Stomach smooth muscle (tissue), 2 donors: ENCODE measurements around the gene VCAN.

Experiments
- H3K27ac ChIP-seq: one replicate; pipeline ENCODE4 v1.7.0; 2013; ENCODE audit warnings: mild to moderate bottlenecking, low read length, inconsistent platforms
- H3K27me3 ChIP-seq, 2 donors: one replicate each; pipeline ENCODE4 v1.7.0; 2013; ENCODE audit warnings: low read length in 2 of 2; ENCODE audit not compliant: insufficient read depth in 2 of 2, control insufficient read depth in 1 of 2
- H3K36me3 ChIP-seq, 2 donors: one replicate each; pipeline ENCODE4 v1.7.0; 2013; ENCODE audit warnings: low read length in 2 of 2; ENCODE audit not compliant: control insufficient read depth in 2 of 2, insufficient read depth in 2 of 2
- H3K4me1 ChIP-seq: one replicate; pipeline ENCODE4 v1.7.0; 2013; ENCODE audit warnings: low read length; ENCODE audit not compliant: control insufficient read depth, insufficient read depth
- H3K4me3 ChIP-seq, 2 donors: one replicate each; pipeline ENCODE4 v1.7.0; 2013; ENCODE audit warnings: low read length in 2 of 2
- H3K9ac ChIP-seq, 2 donors: one replicate each; pipeline ENCODE4 v1.7.0; 2013; ENCODE audit warnings: low read length in 2 of 2, mild to moderate bottlenecking in 1 of 2
- H3K9me3 ChIP-seq, 2 donors: one replicate each; pipeline ENCODE4 v1.7.0; 2013; ENCODE audit warnings: low read length in 2 of 2; ENCODE audit not compliant: control insufficient read depth in 2 of 2
- donor health status: healthy.
- donor health status: Pancreatic carcinoma.

VCAN gene

DNA sequence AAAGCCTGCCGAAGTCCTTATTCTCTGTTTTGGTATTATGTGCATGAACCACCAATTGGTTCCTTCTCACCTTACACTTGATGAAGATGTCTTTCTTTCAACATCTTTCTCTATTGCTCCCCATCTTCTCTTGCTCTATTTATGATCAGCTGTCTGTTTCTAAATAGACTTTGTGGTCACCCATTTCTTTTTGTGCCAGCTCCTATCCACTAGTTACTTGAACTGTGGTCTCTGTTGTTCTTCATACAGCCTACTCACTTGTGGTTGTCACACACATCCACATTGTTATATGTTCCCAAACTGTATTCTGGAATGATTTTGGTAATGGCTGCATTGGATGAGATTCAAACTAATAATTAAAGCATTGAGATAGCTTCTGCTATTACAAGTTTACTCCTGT is 11.4 kb downstream of the VCAN start:
- Histone ChIP-seq H3K36me3 (no peaks in the 10 kb centered on the region), H3K4me3 (no peak overlapping the region), H3K4me1 (no peaks in the 10 kb centered on the region), H3K9ac (no peak overlapping the region), H3K9me3 (no peaks in the 10 kb centered on the region), H3K27ac (no peak overlapping the region), H3K27me3 (no peaks in the 10 kb centered on the region)

DNA sequence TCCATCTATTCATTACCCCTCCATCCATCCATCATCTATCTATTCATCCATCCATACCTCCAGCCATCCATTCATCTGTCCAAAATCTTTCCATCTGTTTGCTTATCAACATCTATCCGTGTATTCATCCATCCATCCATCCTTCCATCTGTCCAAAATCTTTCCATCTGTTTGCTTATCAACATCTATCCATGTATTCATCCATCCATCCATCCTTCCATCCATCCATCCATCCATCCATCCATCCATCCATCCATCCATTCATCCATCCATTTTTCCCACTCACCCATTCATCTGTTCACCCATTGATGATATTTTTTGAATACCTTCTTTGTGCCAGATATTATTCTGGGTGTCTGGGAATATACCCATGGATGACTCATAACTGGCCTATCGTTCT is 12.8 kb downstream of the VCAN start:
- no peak overlapping the region for H3K4me3 ChIP-seq
- no peaks in the 10 kb centered on the region for H3K4me1 ChIP-seq
- no peak overlapping the region for H3K27ac ChIP-seq
- no peak overlapping the region for H3K9ac ChIP-seq
- H3K9me3 ChIP-seq, result no peaks in the 10 kb centered on the region
- H3K27me3 ChIP-seq, result no peaks in the 10 kb centered on the region
- no peaks in the 10 kb centered on the region for H3K36me3 ChIP-seq

DNA sequence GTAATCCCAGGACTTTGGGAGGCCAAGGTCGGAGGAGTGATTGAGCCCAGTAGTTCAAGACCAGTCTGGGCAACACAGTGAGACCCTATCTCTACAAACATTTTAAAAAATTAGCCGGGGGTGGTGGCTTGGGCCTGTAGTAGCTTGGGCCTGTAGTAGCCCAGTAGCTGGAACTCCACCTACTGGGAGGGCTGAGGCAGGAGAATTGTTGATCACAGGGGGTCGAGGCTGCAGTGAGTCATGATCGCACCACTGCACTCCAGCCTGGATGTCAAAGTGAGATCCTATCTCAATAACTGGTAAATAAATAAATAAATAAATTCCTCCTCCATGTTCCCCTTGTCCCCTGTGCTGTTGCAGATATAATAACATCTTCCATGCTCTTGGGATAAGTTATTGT is 14.3 kb downstream of the VCAN start:
- Histone ChIP-seq H3K4me3 (no peak overlapping the region), H3K4me1 (no peaks in the 10 kb centered on the region), H3K9ac (no peak overlapping the region), H3K27me3 (no peaks in the 10 kb centered on the region), H3K27ac (no peak overlapping the region), H3K9me3 (no peaks in the 10 kb centered on the region), H3K36me3 (no peaks in the 10 kb centered on the region)

- Histone ChIP-seq H3K27ac (no peak overlapping the region), H3K4me1 (no peaks in the 10 kb centered on the region), H3K4me3 (no peak overlapping the region), H3K9ac (no peak overlapping the region), H3K36me3 (no peaks in the 10 kb centered on the region), H3K27me3 (no peaks in the 10 kb centered on the region), H3K9me3 (no peaks in the 10 kb centered on the region)
Measured at GRCh38 chr5:83487155-83487554, 15.6 kb downstream of the VCAN start.

DNA sequence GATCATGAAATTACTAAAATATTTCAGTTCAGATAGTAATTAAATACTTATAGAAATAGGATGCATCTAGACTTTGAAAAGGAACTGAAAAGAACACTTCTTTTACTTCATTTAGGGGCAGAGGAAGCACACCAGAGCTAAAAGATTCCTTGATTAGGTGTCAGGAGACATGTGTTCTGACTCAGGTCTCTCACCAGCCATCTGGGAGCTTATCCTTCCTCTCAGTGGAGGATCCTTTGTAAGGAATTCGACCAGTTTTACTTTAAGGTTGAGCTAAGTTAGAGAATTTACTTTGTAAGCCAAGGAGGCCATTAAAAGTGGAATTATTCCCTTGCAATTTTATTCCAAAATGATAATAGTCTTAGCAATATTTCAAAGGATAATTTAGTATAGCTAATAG is 16.7 kb downstream of the VCAN start:
- Histone ChIP-seq H3K9me3 (no peaks in the 10 kb centered on the region), H3K4me1 (no peaks in the 10 kb centered on the region), H3K36me3 (no peaks in the 10 kb centered on the region), H3K27ac (no peak overlapping the region), H3K4me3 (no peak overlapping the region), H3K27me3 (no peaks in the 10 kb centered on the region), H3K9ac (no peak overlapping the region)

DNA sequence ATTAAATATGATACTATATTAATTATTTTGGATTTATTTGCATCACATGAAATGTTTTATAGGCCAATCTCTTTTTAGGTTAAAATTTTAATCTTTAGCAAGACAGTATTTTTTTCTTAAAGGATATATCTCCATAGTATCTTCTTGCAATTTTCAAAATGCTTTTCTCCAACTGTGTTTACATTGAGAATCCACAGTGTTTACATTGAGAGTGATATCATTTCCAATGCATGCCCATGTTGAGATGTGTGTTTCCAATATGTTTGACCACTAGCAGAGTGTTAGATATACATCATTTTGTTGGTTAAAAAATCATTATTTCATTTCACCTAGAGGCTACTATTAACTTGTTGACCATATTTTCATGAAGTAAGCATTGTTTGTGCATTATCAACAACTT is 17.3 kb downstream of the VCAN start:
- Histone ChIP-seq H3K36me3 (no peaks in the 10 kb centered on the region), H3K9ac (no peak overlapping the region), H3K4me1 (no peaks in the 10 kb centered on the region), H3K4me3 (no peak overlapping the region), H3K27me3 (no peaks in the 10 kb centered on the region), H3K9me3 (no peaks in the 10 kb centered on the region), H3K27ac (no peak overlapping the region)

GRCh38 chr5:83490203-83490602 is 18.7 kb downstream of the VCAN start:
- Histone ChIP-seq H3K27me3 (no peaks in the 10 kb centered on the region), H3K9ac (no peak overlapping the region), H3K4me3 (no peak overlapping the region), H3K4me1 (no peaks in the 10 kb centered on the region), H3K9me3 (peaks cover 0 to 2% of the 10 kb centered on the region in 2 donors), H3K27ac (no peak overlapping the region), H3K36me3 (no peaks in the 10 kb centered on the region)

GRCh38 chr5:83492331-83492730 is 20.8 kb downstream of the VCAN start:
- Histone ChIP-seq H3K4me3 (no peak overlapping the region), H3K9me3 (peaks cover 0 to 2% of the 10 kb centered on the region in 2 donors), H3K36me3 (no peaks in the 10 kb centered on the region), H3K4me1 (no peaks in the 10 kb centered on the region), H3K9ac (no peak overlapping the region), H3K27me3 (no peaks in the 10 kb centered on the region), H3K27ac (no peak overlapping the region)

DNA sequence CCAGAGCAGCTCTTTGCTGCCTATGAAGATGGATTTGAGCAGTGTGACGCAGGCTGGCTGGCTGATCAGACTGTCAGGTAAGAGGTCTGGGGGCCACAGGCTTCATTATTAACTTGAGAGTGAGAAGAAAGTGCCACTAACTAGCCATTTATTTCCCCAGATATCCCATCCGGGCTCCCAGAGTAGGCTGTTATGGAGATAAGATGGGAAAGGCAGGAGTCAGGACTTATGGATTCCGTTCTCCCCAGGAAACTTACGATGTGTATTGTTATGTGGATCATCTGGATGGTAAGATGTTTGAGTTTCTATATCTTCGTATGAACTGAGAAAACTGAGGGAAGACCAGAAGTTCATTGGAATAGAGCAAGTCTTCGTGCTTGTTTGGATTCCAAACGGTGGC is 22.1 kb downstream of the VCAN start:
- H3K36me3 ChIP-seq, result no peaks in the 10 kb centered on the region
- no peak overlapping the region for H3K27ac ChIP-seq
- H3K27me3 ChIP-seq, result no peaks in the 10 kb centered on the region
- H3K4me3 ChIP-seq, result no peak overlapping the region
- no peak overlapping the region for H3K9ac ChIP-seq
- peaks cover 0 to 2% of the 10 kb centered on the region in 2 donors for H3K9me3 ChIP-seq
- H3K4me1 ChIP-seq, result no peaks in the 10 kb centered on the region

- Histone ChIP-seq H3K4me1 (no peaks in the 10 kb centered on the region), H3K9ac (no peak overlapping the region), H3K27me3 (no peaks in the 10 kb centered on the region), H3K4me3 (no peak overlapping the region), H3K36me3 (no peaks in the 10 kb centered on the region), H3K27ac (no peak overlapping the region), H3K9me3 (peaks cover 0 to 2% of the 10 kb centered on the region in 2 donors)
Measured at GRCh38 chr5:83494087-83494620, 22.6 kb downstream of the VCAN start.

DNA sequence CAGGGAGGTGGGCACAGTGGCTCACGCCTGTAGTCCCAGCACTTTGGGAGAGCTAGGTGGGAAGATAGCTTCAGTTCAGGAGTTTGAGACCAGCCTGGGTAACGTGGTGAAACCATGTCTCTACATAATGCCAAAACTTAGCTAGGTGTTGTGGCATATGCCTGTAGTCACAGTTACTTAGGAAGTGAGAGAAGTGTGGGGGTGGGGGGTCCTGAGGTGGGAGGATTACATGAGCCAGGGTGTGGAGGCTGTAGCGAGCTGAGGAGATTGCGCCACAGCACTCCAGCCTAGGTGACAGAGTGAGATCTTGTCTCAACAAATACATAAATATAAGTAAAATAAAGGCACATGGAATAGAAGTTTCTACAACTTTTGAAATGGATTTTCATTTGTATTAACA is 23.1 kb downstream of the VCAN start:
- no peak overlapping the region for H3K27ac ChIP-seq
- H3K27me3 ChIP-seq, result no peaks in the 10 kb centered on the region
- H3K4me3 ChIP-seq, result no peak overlapping the region
- H3K4me1 ChIP-seq, result no peaks in the 10 kb centered on the region
- H3K9ac ChIP-seq, result no peak overlapping the region
- no peaks in the 10 kb centered on the region for H3K36me3 ChIP-seq
- peaks cover 0 to 2% of the 10 kb centered on the region in 2 donors for H3K9me3 ChIP-seq
